Mucosa of stomach (tissue), 1 donor: ENCODE data around the gene MRTFB.

Experiments
- H3K27me3 ChIP-seq: one replicate; pipeline ENCODE4 v1.7.0; 2013; ENCODE audit warnings: mild to moderate bottlenecking, low read length; ENCODE audit not compliant: control insufficient read depth, insufficient read depth
- H3K36me3 ChIP-seq: one replicate; pipeline ENCODE4 v1.7.0; 2013; ENCODE audit warnings: low read length; ENCODE audit not compliant: control insufficient read depth, insufficient read depth
- H3K4me1 ChIP-seq: one replicate; pipeline ENCODE4 v1.7.0; 2013; ENCODE audit warnings: mild to moderate bottlenecking, low read length; ENCODE audit not compliant: control insufficient read depth, insufficient read depth
- H3K4me3 ChIP-seq: one replicate; pipeline ENCODE4 v1.7.0; 2013; ENCODE audit warnings: low read length
- H3K9ac ChIP-seq: one replicate; pipeline ENCODE4 v1.7.0; 2013; ENCODE audit warnings: mild to moderate bottlenecking, low read length, moderate library complexity
- H3K9me3 ChIP-seq: one replicate; pipeline ENCODE4 v1.7.0; 2013; ENCODE audit warnings: mild to moderate bottlenecking, low read length, moderate library complexity; ENCODE audit not compliant: control insufficient read depth
- donor health status: Pancreatic carcinoma.

MRTFB gene

GRCh38 chr16:14097182-14097959 lies 26.3 kb downstream of the MRTFB start:
- H3K4me1 ChIP-seq: peaks cover 41% of the 10 kb centered on the region
- no peaks in the 10 kb centered on the region for H3K36me3 ChIP-seq
- no peaks in the 10 kb centered on the region for H3K27me3 ChIP-seq
- no peak overlapping the region for H3K9ac ChIP-seq
- H3K4me3 ChIP-seq: no peak overlapping the region
- no peaks in the 10 kb centered on the region for H3K9me3 ChIP-seq

- no peaks in the 10 kb centered on the region for H3K9me3 ChIP-seq
- peaks cover 48% of the 10 kb centered on the region for H3K4me1 ChIP-seq
- no peak overlapping the region for H3K9ac ChIP-seq
- no peaks in the 10 kb centered on the region for H3K27me3 ChIP-seq
- no peak overlapping the region for H3K4me3 ChIP-seq
- H3K36me3 ChIP-seq: no peaks in the 10 kb centered on the region
Measured at GRCh38 chr16:14098081-14098480, 27.0 kb downstream of the MRTFB start.

GRCh38 chr16:14100825-14101224 lies 29.7 kb downstream of the MRTFB start:
- no peaks in the 10 kb centered on the region for H3K9me3 ChIP-seq
- no peaks in the 10 kb centered on the region for H3K27me3 ChIP-seq
- H3K9ac ChIP-seq: no peak overlapping the region
- H3K36me3 ChIP-seq: no peaks in the 10 kb centered on the region
- peaks cover 54% of the 10 kb centered on the region for H3K4me1 ChIP-seq
- no peak overlapping the region for H3K4me3 ChIP-seq

GRCh38 chr16:14101415-14101814 lies 30.3 kb downstream of the MRTFB start:
- Histone ChIP-seq H3K36me3 (no peaks in the 10 kb centered on the region), H3K4me1 (peaks cover 48% of the 10 kb centered on the region), H3K9me3 (no peaks in the 10 kb centered on the region), H3K9ac (no peak overlapping the region), H3K4me3 (no peak overlapping the region), H3K27me3 (no peaks in the 10 kb centered on the region)

- Histone ChIP-seq H3K4me3 (no peak overlapping the region), H3K9ac (no peak overlapping the region), H3K36me3 (no peaks in the 10 kb centered on the region), H3K27me3 (no peaks in the 10 kb centered on the region), H3K9me3 (no peaks in the 10 kb centered on the region), H3K4me1 (peaks cover 37% of the 10 kb centered on the region)
Measured at GRCh38 chr16:14102925-14103720, 32.0 kb downstream of the MRTFB start.

- no peaks in the 10 kb centered on the region for H3K9me3 ChIP-seq
- H3K27me3 ChIP-seq: no peaks in the 10 kb centered on the region
- H3K9ac ChIP-seq: no peak overlapping the region
- H3K4me3 ChIP-seq: no peak overlapping the region
- H3K36me3 ChIP-seq: no peaks in the 10 kb centered on the region
- H3K4me1 ChIP-seq: peaks cover 28% of the 10 kb centered on the region
Measured at GRCh38 chr16:14104066-14104465, 32.9 kb downstream of the MRTFB start.

- H3K36me3 ChIP-seq: no peaks in the 10 kb centered on the region
- H3K4me1 ChIP-seq: peaks cover 39% of the 10 kb centered on the region
- no peaks in the 10 kb centered on the region for H3K9me3 ChIP-seq
- H3K27me3 ChIP-seq: no peaks in the 10 kb centered on the region
- H3K9ac ChIP-seq: no peak overlapping the region
- H3K4me3 ChIP-seq: no peak overlapping the region
Measured at GRCh38 chr16:14105760-14106375, 34.7 kb downstream of the MRTFB start.

- no peaks in the 10 kb centered on the region for H3K36me3 ChIP-seq
- no peak overlapping the region for H3K9ac ChIP-seq
- H3K27me3 ChIP-seq: no peaks in the 10 kb centered on the region
- no peaks in the 10 kb centered on the region for H3K9me3 ChIP-seq
- peaks cover 41% of the 10 kb centered on the region for H3K4me1 ChIP-seq
- no peak overlapping the region for H3K4me3 ChIP-seq
Measured at GRCh38 chr16:14106457-14106856, 35.3 kb downstream of the MRTFB start.

GRCh38 chr16:14106961-14107360 lies 35.8 kb downstream of the MRTFB start:
- H3K36me3 ChIP-seq: no peaks in the 10 kb centered on the region
- H3K4me3 ChIP-seq: no peak overlapping the region
- H3K27me3 ChIP-seq: no peaks in the 10 kb centered on the region
- peaks cover 44% of the 10 kb centered on the region for H3K4me1 ChIP-seq
- H3K9ac ChIP-seq: no peak overlapping the region
- H3K9me3 ChIP-seq: no peaks in the 10 kb centered on the region

- H3K27me3 ChIP-seq: no peaks in the 10 kb centered on the region
- no peak overlapping the region for H3K9ac ChIP-seq
- H3K4me3 ChIP-seq: no peak overlapping the region
- H3K36me3 ChIP-seq: no peaks in the 10 kb centered on the region
- no peaks in the 10 kb centered on the region for H3K9me3 ChIP-seq
- peaks cover 27% of the 10 kb centered on the region for H3K4me1 ChIP-seq
Measured at GRCh38 chr16:14109077-14109775, 38.1 kb downstream of the MRTFB start.

GRCh38 chr16:14109782-14110727 lies 38.9 kb downstream of the MRTFB start:
- no peaks in the 10 kb centered on the region for H3K9me3 ChIP-seq
- H3K4me1 ChIP-seq: peaks cover 25% of the 10 kb centered on the region
- H3K9ac ChIP-seq: no peak overlapping the region
- no peaks in the 10 kb centered on the region for H3K27me3 ChIP-seq
- no peaks in the 10 kb centered on the region for H3K36me3 ChIP-seq
- H3K4me3 ChIP-seq: no peak overlapping the region
